OCI-LY3 (cell line): ENCODE data around the gene CABP5.

Source experiments
- H2AFZ ChIP-seq: fragments of 200-600, 300-600 bp; shearing (Covaris generic); 2 replicates; pipeline ENCODE4 v1.6.0; 2014; ENCODE audit warnings: antibody characterized with exemption, low read depth, low read length
- H3K27ac ChIP-seq: fragments of 200-600, 300-600 bp; sonication (generic); 2 replicates; pipeline ENCODE4 v1.5.1; 2014; ENCODE audit warnings: mild to moderate bottlenecking, low read length, moderate library complexity, mixed read lengths
- H3K27me3 ChIP-seq: fragments of 200-600, 300-600 bp; sonication (generic); 2 replicates; pipeline ENCODE4 v1.6.1; 2014; ENCODE audit warnings: low read depth, low read length, mixed read lengths
- H3K36me3 ChIP-seq: fragments of 200-600, 300-600 bp; sonication (generic); replicated peaks from 2 replicates; pipeline ENCODE3; 2014; ENCODE audit warnings: low read depth, low read length, mixed read lengths
- H3K4me1 ChIP-seq: fragments of 300-600, 200-600 bp; sonication (generic); 2 replicates; pipeline ENCODE4 v1.6.1; 2014; ENCODE audit warnings: low read length, mixed read lengths
- H3K4me2 ChIP-seq: fragments of 200-600, 300-600 bp; sonication (generic); 2 replicates; pipeline ENCODE4 v1.6.1; 2014; ENCODE audit warnings: low read length, mixed read lengths
- H3K4me3 ChIP-seq: fragments of 300-600, 200-600 bp; sonication (generic); 2 replicates; pipeline ENCODE4 v1.5.1; 2014; ENCODE audit warnings: antibody characterized with exemption, mild to moderate bottlenecking, low read length, moderate library complexity
- H3K79me2 ChIP-seq: fragments of 300-600, 200-600 bp; shearing (Covaris generic); 2 replicates; pipeline ENCODE4 v1.6.1; 2014; ENCODE audit warnings: mild to moderate bottlenecking, low read length, mixed read lengths
- H3K9ac ChIP-seq: fragments of 300-600, 200-600 bp; shearing (Covaris generic); 2 replicates; pipeline ENCODE4 v1.6.0; 2014; ENCODE audit warnings: mild to moderate bottlenecking, low read length, moderate library complexity
- H3K9me3 ChIP-seq: fragments of 200-600, 300-600 bp; shearing (Covaris generic); 2 replicates; pipeline ENCODE4 v1.6.1; 2014; ENCODE audit warnings: low read length, mixed read lengths; ENCODE audit not compliant: insufficient read depth
- H4K20me1 ChIP-seq: fragments of 200-600, 300-600 bp; sonication (generic); 2 replicates; pipeline ENCODE4 v1.6.1; 2016; ENCODE audit warnings: low read length, mixed read lengths; ENCODE audit not compliant: insufficient read depth
- CTCF ChIP-seq: fragments of 200-600, 300-600 bp; sonication (generic); IDR thresholded peaks from 2 replicates; pipeline ENCODE4 v1.5.1; 2014; ENCODE audit warnings: antibody characterized with exemption, low read length, low read depth
- EZH2phosphoT487 ChIP-seq: fragments of 200-600 bp; shearing (Covaris generic); IDR thresholded peaks from 2 replicates; pipeline ENCODE4 v1.6.1; 2018; ENCODE audit warnings: antibody characterized with exemption, mixed run types, low read depth

Gene CABP5

GRCh38 chr19:47998800-47999199 is 45.1 kb downstream of the CABP5 start:
- TF ChIP-seq EZH2phosphoT487 (no peak), CTCF (no peak)
- H3K4me3 ChIP-seq, result no peak overlapping the region
- H3K9ac ChIP-seq, result no peak overlapping the region

DNA sequence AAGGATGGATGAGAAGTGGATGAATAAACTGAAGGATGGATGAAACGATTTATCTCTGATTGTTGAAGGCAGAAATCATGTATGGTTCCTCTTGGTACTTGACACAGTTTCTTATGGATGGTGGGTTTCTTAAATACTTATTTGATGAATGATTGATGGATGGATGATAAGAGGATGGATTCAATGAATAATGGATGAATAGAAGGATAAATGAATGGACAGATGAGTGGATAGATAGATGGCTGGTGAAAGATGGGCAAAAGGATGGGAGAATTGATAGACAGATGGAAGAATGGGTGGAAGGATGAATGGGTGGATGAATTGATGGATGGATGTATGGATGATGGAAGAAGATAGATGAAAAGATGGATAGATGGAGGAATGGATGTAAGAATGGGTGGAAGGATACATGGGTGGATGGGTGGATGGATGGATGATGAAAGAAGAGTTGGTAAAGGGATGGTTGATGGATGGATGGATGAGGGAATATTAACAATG is 47.6 kb downstream of the CABP5 start:
- Histone ChIP-seq H3K4me1 (no peaks in the 10 kb centered on the region), H3K36me3 (no peaks in the 10 kb centered on the region), H3K27me3 (peaks cover 12% of the 10 kb centered on the region), H3K79me2 (no peaks in the 10 kb centered on the region), H3K27ac (no peak overlapping the region), H3K9ac (no peak overlapping the region), H3K4me2 (no peak overlapping the region), H3K9me3 (no peaks in the 10 kb centered on the region), H4K20me1 (no peaks in the 10 kb centered on the region), H2AFZ (no peak overlapping the region), H3K4me3 (no peak overlapping the region)
- TF ChIP-seq CTCF (no peak), EZH2phosphoT487 (no peak)

More at GRCh38 chr19:47998800-47999199, 45.1 kb downstream of the CABP5 start:
- H3K79me2 ChIP-seq, result no peaks in the 10 kb centered on the region
- no peak overlapping the region for H3K4me2 ChIP-seq
- no peak overlapping the region for H2AFZ ChIP-seq
- no peaks in the 10 kb centered on the region for H3K4me1 ChIP-seq
- H4K20me1 ChIP-seq, result no peaks in the 10 kb centered on the region
- no peaks in the 10 kb centered on the region for H3K9me3 ChIP-seq
- no peaks in the 10 kb centered on the region for H3K36me3 ChIP-seq
- H3K27ac ChIP-seq, result no peak overlapping the region
- H3K27me3 ChIP-seq, result peaks cover 15% of the 10 kb centered on the region

- Histone ChIP-seq H3K27me3 (peaks cover 21% of the 10 kb centered on the region), H4K20me1 (no peaks in the 10 kb centered on the region)
These were observed 49.6 kb downstream of the CABP5 start, which contains the start of gene ELSPBP1 for GRCh38 chr19:47994209-47994802. Gene ELSPBP1, plus strand, starts transcription at chr19:47994632. Its CDS starts 14,036 bp downstream, at chr19:48008668.

GRCh38 chr19:47992070-47992469 is 51.8 kb downstream of the CABP5 start, which contains the start of gene BSPH1:
Gene BSPH1, minus strand, starts transcription at chr19:47992170. Its CDS starts 89 bp downstream, at chr19:47992081.
- no peak within 1 kb of the TSS for H3K4me3 ChIP-seq
- peaks cover 21% of the 10 kb centered on the region for H3K27me3 ChIP-seq
- H3K4me1 ChIP-seq, result no peaks in the 10 kb centered on the region
- no peak within 1 kb of the TSS for H3K4me2 ChIP-seq
- TF ChIP-seq CTCF (no peak), EZH2phosphoT487 (no peak)
- H3K36me3 ChIP-seq, result no peaks in the 10 kb centered on the region
- no peak within 1 kb of the TSS for H3K27ac ChIP-seq
- H4K20me1 ChIP-seq, result no peaks in the 10 kb centered on the region
- no peaks in the 10 kb centered on the region for H3K79me2 ChIP-seq
- no peak within 1 kb of the TSS for H2AFZ ChIP-seq
- no peak within 1 kb of the TSS for H3K9ac ChIP-seq
- no peaks in the 10 kb centered on the region for H3K9me3 ChIP-seq

More at GRCh38 chr19:47994209-47994802, 49.6 kb downstream of the CABP5 start, which contains the start of gene ELSPBP1:
- Histone ChIP-seq H3K4me3 (no peak within 1 kb of the TSS), H3K4me2 (no peak within 1 kb of the TSS), H3K4me1 (no peaks in the 10 kb centered on the region), H2AFZ (no peak within 1 kb of the TSS), H3K27ac (no peak within 1 kb of the TSS), H3K36me3 (no peaks in the 10 kb centered on the region), H3K79me2 (no peaks in the 10 kb centered on the region), H3K9ac (no peak within 1 kb of the TSS), H3K9me3 (no peaks in the 10 kb centered on the region)
- TF ChIP-seq EZH2phosphoT487, result no peak
- no peak for TF ChIP-seq CTCF
